ENCODE data around the gene PRR16. TPM values are rescaled to one million over a fixed set of nuclear protein-coding genes. Genes with fewer than 3 reads are reported as not detected.
A peak's percentile ranks its signal among the peaks of the same experiment; 100 is the strongest.

PRR16 gene
- total RNA-seq, 4 donors from 2014 or later, result 1.9 to 8.6 (median 2.8) TPM

DNA sequence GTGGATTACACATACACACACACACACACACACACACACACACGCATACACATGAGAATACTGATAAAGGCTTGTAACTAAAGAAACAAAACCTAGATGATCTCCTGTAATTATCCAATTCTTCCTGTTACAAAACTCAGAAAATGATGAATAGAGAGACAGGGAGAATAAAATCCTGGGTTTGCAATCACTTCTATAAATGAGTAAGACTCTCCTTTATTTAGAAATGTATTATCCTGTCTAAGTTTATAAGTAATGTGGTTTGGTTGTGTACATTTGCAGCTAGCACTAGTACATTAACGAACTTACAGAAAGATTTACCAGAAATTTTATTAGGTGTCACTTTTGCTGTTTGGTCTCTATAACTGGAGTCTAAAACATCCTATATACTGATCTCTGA, 2.8 kb upstream of the PRR16 start:
- no peak for DNase-seq

DNA sequence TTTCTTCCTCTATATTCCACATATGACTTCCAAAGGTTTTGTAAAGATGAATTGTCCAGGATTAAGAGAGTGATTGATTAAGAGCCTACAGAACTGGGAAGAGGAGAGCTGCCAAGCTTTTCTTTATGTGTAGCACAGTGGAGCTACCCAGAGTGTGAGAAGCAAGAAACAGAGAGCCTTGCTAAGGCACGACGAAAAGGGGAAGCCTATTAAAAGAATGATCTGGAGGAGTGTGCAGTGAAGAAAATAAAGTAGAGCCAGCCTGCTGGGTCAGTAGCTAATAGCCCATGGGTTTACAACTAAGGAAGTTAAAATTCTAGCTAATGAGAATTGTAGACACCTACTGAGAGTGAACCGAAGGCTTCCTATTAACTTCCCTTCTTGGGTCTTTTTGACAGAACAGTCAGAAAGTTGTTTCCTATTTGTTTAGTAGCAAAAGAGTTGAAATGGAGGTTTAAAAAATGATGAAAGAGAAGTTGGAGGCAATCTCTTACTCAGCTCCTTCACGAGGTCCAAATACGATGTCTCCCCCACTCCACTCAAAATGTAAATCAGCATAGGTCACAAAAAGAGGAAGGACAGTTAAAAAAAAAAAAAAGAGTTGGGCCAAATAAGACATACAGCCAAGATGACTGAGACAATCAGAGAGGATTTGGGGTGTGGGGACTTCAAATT, 957 bp upstream of the PRR16 start:
- Histone ChIP-seq H3K4me1 (peaks cover 0 to 14% of the 10 kb centered on the region in 2 donors), H3K27ac (no peak overlapping the region), H3K9me3 (no peaks in the 10 kb centered on the region), H3K4me3 (replicated peaks in 1 of 3) (no peak overlapping the region), H3K36me3 (no peaks in the 10 kb centered on the region), H3K27me3 (no peaks in the 10 kb centered on the region)
- intact Hi-C loops (cut with DNase I), result no loop called here
- DNase-seq, result no peak
- 66 to 76% methylated on average over 5 of the region's 5 CpGs for WGBS, 2 donors
- no peak for TF ChIP-seq POLR2A (IDR thresholded peaks at IDR 0.05)
- TF ChIP-seq, protein P1, sequence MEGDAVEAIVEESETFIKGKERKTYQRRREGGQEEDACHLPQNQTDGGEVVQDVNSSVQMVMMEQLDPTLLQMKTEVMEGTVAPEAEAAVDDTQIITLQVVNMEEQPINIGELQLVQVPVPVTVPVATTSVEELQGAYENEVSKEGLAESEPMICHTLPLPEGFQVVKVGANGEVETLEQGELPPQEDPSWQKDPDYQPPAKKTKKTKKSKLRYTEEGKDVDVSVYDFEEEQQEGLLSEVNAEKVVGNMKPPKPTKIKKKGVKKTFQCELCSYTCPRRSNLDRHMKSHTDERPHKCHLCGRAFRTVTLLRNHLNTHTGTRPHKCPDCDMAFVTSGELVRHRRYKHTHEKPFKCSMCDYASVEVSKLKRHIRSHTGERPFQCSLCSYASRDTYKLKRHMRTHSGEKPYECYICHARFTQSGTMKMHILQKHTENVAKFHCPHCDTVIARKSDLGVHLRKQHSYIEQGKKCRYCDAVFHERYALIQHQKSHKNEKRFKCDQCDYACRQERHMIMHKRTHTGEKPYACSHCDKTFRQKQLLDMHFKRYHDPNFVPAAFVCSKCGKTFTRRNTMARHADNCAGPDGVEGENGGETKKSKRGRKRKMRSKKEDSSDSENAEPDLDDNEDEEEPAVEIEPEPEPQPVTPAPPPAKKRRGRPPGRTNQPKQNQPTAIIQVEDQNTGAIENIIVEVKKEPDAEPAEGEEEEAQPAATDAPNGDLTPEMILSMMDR (IDR thresholded peaks at IDR 0.05), result no peak

More for the DNA sequence above, 2.8 kb upstream of the PRR16 start:
- intact Hi-C loops (cut with DNase I), result no loop called here
- Histone ChIP-seq H3K4me1 (peaks cover 0 to 14% of the 10 kb centered on the region in 2 donors), H3K4me3 (replicated peaks in 1 of 3) (no peak overlapping the region), H3K36me3 (no peaks in the 10 kb centered on the region), H3K9me3 (no peaks in the 10 kb centered on the region), H3K27ac (no peak overlapping the region), H3K27me3 (no peaks in the 10 kb centered on the region)
- TF ChIP-seq, protein P1 (IDR thresholded peaks at IDR 0.05), result no peak
- TF ChIP-seq POLR2A (IDR thresholded peaks at IDR 0.05), result no peak
- 85 to 94% methylated on average over 2 of the region's 2 CpGs for WGBS, 2 donors

DNA sequence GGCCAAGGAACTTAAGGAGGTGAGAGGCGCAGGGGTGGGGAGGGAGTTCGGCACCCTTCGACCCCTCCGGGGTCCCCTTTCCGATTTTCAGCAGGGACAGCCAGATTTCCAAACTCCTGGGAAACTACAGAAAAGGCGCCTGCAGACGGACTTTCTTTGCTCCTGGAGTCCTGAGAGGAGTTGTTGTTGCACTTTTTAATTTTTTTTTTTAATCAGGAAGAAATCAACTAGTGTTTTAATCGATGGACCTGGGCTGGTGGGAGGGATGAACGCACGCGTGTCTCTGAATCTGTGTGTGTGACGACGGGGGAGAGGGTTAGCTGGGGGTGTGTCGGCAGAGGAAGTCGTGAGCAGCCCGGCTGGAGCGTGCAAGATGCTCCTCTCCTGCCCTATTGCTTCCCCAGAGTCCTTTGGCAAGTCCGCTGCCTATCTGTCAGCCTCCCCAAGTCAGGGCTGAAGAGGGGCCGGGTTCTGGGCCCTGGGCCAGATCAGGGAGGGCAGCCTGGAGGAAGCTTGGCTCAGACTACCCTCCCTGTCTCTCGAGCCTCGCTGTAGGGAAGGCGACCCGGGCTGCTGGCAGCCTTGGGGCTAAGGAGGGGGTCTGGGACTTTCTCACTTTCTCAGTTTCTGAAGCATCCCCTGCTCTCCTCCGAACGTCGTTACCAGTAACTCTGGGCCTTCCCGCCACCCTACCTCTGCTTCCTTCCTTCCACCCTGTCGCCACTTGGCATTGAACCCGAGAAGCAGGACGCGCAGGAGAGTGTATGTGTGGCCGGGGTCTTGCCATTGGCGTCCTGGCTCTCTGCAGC, 731 bp downstream of the PRR16 start:
- Histone ChIP-seq H3K4me3 (replicated peaks in 1 of 3) (peak overlapping the region; percentile 24 to 38 (median 35)), H3K36me3 (no peaks in the 10 kb centered on the region), H3K27ac (peak overlapping the region in 1 of 3 donors; percentile 38), H3K4me1 (peaks cover 0 to 14% of the 10 kb centered on the region in 2 donors), H3K27me3 (no peaks in the 10 kb centered on the region), H3K9me3 (no peaks in the 10 kb centered on the region)
- peak; percentile 4 to 9 for DNase-seq
- TF ChIP-seq, protein P1 (IDR thresholded peaks at IDR 0.05), result no peak
- no peak for TF ChIP-seq POLR2A (IDR thresholded peaks at IDR 0.05)
- 1% methylated on average over 33 of the region's 33 CpGs for WGBS, 2 donors
- intact Hi-C loops (cut with DNase I), result no loop called here

DNA sequence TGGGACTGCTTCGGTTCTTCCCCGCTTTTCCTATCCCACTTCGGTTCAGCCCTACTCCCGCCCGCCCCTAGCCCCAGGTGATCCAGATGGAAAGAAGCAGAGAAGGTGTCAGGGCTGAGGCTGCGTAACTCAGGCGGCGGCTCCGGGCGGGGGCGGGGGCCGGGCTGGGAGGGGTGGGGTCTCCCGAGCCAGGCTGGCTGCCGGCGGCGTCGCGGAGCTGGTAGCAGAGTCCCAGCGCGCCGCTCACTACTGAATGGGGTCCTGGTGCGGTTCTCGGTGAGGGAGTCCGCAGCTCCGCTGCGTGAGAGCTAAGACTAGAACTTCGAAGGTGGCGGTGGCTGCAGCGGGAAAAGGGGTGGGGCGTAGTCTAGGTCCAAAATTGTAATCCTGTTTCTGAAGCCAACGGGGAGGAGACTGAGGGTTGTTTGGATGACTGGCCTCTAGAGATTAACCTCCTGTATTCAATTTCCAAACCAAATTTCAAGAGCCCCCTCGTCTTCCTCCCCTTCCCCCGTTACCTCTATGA, 1.4 kb downstream of the PRR16 start:
- Histone ChIP-seq H3K27ac (peak overlapping the region in 1 of 3 donors; percentile 36), H3K9me3 (no peaks in the 10 kb centered on the region), H3K4me1 (peaks cover 0 to 14% of the 10 kb centered on the region in 2 donors), H3K4me3 (replicated peaks in 1 of 3) (peak overlapping the region in 1 of 3 donors; percentile 38), H3K36me3 (no peaks in the 10 kb centered on the region), H3K27me3 (no peaks in the 10 kb centered on the region)
- WGBS, 2 donors, result 7 to 8% methylated on average over 13 to 30 of the region's 33 CpGs
- intact Hi-C loops (cut with DNase I), result no loop called here
- peak; percentile 7 to 12 for DNase-seq
- TF ChIP-seq, protein P1 (IDR thresholded peaks at IDR 0.05), result no peak
- no peak for TF ChIP-seq POLR2A (IDR thresholded peaks at IDR 0.05)
